Left lung (tissue), 10 donors: ENCODE measurements around the gene ARNT2. TPM values are rescaled to one million over a fixed set of nuclear protein-coding genes. Genes with fewer than 3 reads are reported as not detected.
"Not testable (repeated sequence)": the region's sequence is repeated elsewhere in the genome, so short reads cannot be mapped to it uniquely, and the experiment has no call there.

Source experiments
- ATAC-seq: fragments of 200-7000 bp; cut with Tn5 transposase; one replicate; pipeline ENCODE4 v1.9.1; 2020; ENCODE audit warnings: moderate library complexity
- DNase-seq, 4 donors: peaks; one replicate each; pipeline ENCODE4 v3.0.0-alpha.2; 2013 to 2020
- H3K27ac ChIP-seq, 2 donors: fragments of 200-600 bp; sonication (generic) in 1 of 2; one replicate each; pipeline versions ENCODE4 v1.5.0 to v1.8.0; 2020 to 2021
- H3K27me3 ChIP-seq, 2 donors: fragments of 200-600 bp; sonication (generic) in 1 of 2; one replicate each; pipeline versions ENCODE4 v1.5.0 to v1.8.0; 2020 to 2021
- H3K36me3 ChIP-seq, 2 donors: fragments of 200-600 bp; sonication (generic) in 1 of 2; one replicate each; pipeline versions ENCODE4 v1.5.0 to v1.8.0; 2020 to 2021
- H3K4me1 ChIP-seq, 2 donors: fragments of 200-600 bp; one replicate each; pipeline ENCODE4 v1.8.0; 2021
- H3K4me3 ChIP-seq, 2 donors: fragments of 200-600 bp; sonication (generic) in 1 of 2; one replicate each; pipeline versions ENCODE4 v1.5.0 to v1.8.0; 2020 to 2021; ENCODE audit warnings: mild to moderate bottlenecking in 1 of 2
- H3K9me3 ChIP-seq, 2 donors: fragments of 200-600 bp; sonication (generic) in 1 of 2; one replicate each; pipeline versions ENCODE4 v1.5.0 to v1.8.0; 2020 to 2021
- CTCF ChIP-seq, 2 donors: fragments of 200-600 bp; sonication (generic) in 1 of 2; IDR thresholded peaks; one replicate each; pipeline versions ENCODE4 v1.5.0 to v1.8.0; 2021; ENCODE audit warnings: antibody characterized with exemption in 2 of 2
- intact Hi-C, 2 donors: fragments of 100-400 bp; cut with DNase I; formaldehyde crosslinking; loops; one replicate each; pipeline versions ENCODE4 v1.11.2 to v1.14.2; 2022
- microRNA-seq, 2 donors: library from miRNA; unstranded; fragments of <30 nt; microRNA quantifications; one replicate each; pipeline ENCODE4, GENCODE V29; 2019
- polyA plus RNA-seq, 6 donors: library from polyadenylated mRNA; unstranded; fragments of 120-200 nt; gene quantifications; one replicate each; pipeline ENCODE4 v1.2.1, GENCODE V29; 2013; ENCODE audit not compliant: insufficient read length in 6 of 6
- total RNA-seq, 2 donors: library from RNA; stranded (reverse); fragmentation: NEBNext Ultra II Directional; extraction: Animal tissue kit (Norgen Biotek cat#: 25700); gene quantifications; one replicate each; pipeline ENCODE4 v1.2.1, GENCODE V29; 2021
- donor health status: DM: no; HTN: yes; CAD: no.
- donor health status: DM: no; HTN: no; CAD: no.

The ARNT2 gene
- total and polyA plus RNA-seq, 8 donors, result 9.7 to 50.8 (median 33.7) TPM

- peak in 1 of 4 donors; percentile 45 for DNase-seq
- H3K4me1 ChIP-seq, result peaks cover 0 to 19% of the 10 kb centered on the region in 2 donors
- no peak for ATAC-seq
- TF ChIP-seq CTCF (IDR thresholded peaks at IDR 0.05), result no peak
- H3K27ac ChIP-seq, result no peak overlapping the region
- H3K9me3 ChIP-seq, result peaks cover 0 to 8% of the 10 kb centered on the region in 2 donors
- H3K36me3 ChIP-seq, result no peaks in the 10 kb centered on the region
- H3K27me3 ChIP-seq, result no peaks in the 10 kb centered on the region
- no peak overlapping the region for H3K4me3 ChIP-seq
- intact Hi-C loops, result no loop called here
Measured at GRCh38 chr15:80641384-80641783, 237.2 kb downstream of the ARNT2 start.

- Histone ChIP-seq H3K4me3 (no peak overlapping the region), H3K4me1 (peaks cover 0 to 19% of the 10 kb centered on the region in 2 donors), H3K9me3 (peaks cover 0 to 8% of the 10 kb centered on the region in 2 donors), H3K27ac (no peak overlapping the region), H3K36me3 (no peaks in the 10 kb centered on the region), H3K27me3 (no peaks in the 10 kb centered on the region)
- intact Hi-C loops, result no loop called here
- TF ChIP-seq CTCF (IDR thresholded peaks at IDR 0.05), result no peak
- no peak for DNase-seq
- peak; percentile 58 for ATAC-seq
Measured at GRCh38 chr15:80643431-80643951, 239.3 kb downstream of the ARNT2 start.

- Histone ChIP-seq H3K27me3 (no peaks in the 10 kb centered on the region), H3K27ac (no peak overlapping the region), H3K4me3 (no peak overlapping the region), H3K4me1 (peaks cover 0 to 19% of the 10 kb centered on the region in 2 donors), H3K36me3 (no peaks in the 10 kb centered on the region), H3K9me3 (peaks cover 0 to 6% of the 10 kb centered on the region in 2 donors)
- no peak for ATAC-seq
- intact Hi-C loops, result no loop called here
- TF ChIP-seq CTCF (IDR thresholded peaks at IDR 0.05), result no peak
- no peak for DNase-seq
Measured at GRCh38 chr15:80645494-80646065, 241.4 kb downstream of the ARNT2 start.

GRCh38 chr15:80647424-80647823 is 243.2 kb downstream of the ARNT2 start:
- not testable (repeated sequence) for ATAC-seq

More at GRCh38 chr15:80647424-80647823, 243.2 kb downstream of the ARNT2 start:
- peaks cover 0 to 15% of the 10 kb centered on the region in 2 donors for H3K9me3 ChIP-seq
- intact Hi-C loops, H3K27ac ChIP-seq, H3K36me3 ChIP-seq, H3K4me3 ChIP-seq, H3K27me3 ChIP-seq: not testable (repeated sequence)
- DNase-seq, result peak in 1 of 4 donors; percentile 75
- H3K4me1 ChIP-seq, result peaks cover 0 to 19% of the 10 kb centered on the region in 2 donors

Small RNA genes within 50 kb of the gene (microRNA-seq; reads per million reads assigned to microRNA genes)
- 0 reads per million in 2 donors for gene MIR5572

Other genes with a start within 250 kb of the ARNT2 start
- gene CTXND1, start 152.2 kb upstream of the ARNT2 start, total RNA-seq, result under 1 TPM; 0.47 to 0.99 TPM
- 10 to 100 TPM; 19.7 to 32.9 (median 26.8) TPM for gene CTXND1, start 152.2 kb upstream of the ARNT2 start, polyA plus RNA-seq